T-helper 2 cell (primary cell): Measurements from ENCODE around the gene OTULINL.

ENCODE experiments used
- DNase-seq, 5 experiments: peaks; one replicate each; pipeline versions ENCODE4 v3.0.0 to v3.0.0-alpha.2; 2012 to 2022

OTULINL gene

DNA sequence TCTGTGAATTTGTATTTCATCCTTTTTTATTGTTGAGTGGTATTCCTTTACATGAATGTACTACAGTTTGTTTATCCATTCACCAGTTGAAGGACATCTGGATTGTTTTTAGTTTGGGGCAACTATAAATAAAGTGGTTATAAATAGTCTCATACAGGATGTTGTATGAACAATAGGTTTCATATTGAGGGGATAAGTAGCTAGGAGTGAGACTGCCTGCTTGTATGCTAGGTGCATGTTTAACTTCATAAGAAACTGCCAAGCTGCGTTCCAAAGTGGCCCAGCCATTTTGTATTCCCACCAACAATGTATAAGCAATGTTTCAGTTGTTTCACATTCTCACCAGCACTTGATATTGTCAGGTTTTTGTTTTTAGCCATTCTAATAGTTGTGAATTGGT, 21.5 kb downstream of the OTULINL start:
- DNase-seq = no peak

DNA sequence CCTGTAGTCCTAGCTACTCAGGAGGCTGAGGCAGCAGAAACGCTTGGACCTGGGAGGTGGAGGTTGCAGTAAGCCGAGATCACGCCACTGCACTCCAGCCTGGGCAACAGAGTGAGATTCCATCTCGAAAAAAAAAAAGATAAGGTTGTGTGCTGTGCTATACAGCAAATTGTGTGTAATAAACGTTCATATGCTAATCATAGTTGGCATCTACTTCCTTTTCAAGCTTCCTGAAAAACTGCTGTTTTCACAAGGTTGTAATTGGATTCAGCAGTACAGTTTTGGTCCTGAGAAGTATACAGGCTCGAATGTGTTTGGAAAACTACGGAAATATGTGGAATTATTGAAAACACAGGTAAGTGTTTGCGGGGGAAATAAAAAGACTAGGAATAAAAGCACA, 25.5 kb downstream of the OTULINL start:
- DNase-seq = no peak

DNA sequence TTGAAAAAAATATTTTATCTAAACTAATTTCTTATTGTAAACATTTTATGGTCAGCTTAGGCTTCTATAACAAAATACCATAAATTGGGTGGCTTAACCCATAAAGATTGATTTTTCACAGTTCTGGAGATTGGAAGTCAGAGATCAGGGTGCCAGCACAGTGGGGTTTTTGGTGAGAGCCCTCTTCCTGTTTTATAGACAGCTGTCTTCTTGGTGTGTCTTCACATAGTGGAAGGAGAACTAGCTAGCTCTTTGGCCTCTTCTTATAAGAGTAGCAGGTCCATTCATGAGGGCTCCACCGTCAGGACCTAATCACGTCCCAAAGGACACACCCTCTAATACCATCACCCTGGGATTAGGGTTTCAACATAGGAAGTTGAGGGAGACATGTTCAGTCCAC, 26.6 kb downstream of the OTULINL start:
- no peak for DNase-seq

DNA sequence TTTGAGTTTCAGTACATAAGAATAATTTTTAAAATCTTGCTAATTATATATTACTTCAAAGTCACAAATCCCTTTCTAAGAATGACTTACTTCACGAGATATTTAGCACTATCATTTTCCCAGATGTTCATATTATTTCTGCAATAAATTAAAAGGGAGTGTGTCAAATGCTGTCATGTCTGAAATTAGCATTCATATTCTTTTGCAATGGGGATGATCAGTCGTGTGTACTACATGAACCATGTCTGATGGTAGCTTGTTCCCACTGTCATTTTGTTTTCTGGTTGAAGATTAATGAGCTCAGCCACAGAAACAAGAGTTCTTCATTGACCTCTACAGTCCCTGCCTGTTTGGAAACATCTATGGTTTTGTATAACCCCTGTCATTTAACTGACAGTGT, 30.1 kb downstream of the OTULINL start:
- DNase-seq = no peak

DNA sequence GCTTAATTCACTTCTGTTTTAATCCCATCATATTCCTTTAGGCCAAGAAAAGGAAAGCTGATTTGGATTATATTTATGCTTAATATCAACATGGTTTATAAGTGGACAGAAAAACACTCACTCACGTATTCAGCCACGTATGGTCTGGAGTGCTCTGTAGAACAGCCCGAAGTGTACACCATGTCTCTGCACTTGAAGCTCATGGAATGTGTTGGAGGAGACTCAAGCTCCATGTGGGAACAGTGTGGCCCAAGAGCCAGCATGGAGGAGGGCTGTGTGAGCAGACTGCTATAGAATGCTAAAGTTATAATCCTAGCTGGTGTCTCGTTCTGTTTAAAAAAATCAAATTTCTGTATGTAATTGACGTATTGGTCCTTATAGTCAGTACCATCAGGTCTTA, 32.9 kb downstream of the OTULINL start:
- no peak for DNase-seq

DNA sequence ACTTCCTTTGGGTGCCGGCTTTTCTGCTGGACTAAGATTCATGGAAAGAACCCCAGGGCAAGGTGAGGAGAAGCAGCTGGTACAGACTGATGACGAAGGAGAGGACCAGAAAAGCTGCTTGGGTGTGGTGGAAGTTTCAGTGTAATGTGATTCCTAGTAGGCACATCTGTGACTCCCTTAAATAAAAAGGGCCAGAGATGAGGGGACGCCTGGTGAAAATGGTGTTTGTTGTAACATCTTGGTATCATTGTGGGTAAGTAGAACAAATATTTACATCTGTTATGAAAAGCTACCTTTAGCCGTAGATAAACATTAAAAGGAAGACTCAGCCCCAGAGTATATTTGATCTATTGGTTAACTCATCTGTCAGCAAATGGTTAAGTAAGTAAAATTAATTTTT, 33.8 kb downstream of the OTULINL start:
- no peak for DNase-seq

DNA sequence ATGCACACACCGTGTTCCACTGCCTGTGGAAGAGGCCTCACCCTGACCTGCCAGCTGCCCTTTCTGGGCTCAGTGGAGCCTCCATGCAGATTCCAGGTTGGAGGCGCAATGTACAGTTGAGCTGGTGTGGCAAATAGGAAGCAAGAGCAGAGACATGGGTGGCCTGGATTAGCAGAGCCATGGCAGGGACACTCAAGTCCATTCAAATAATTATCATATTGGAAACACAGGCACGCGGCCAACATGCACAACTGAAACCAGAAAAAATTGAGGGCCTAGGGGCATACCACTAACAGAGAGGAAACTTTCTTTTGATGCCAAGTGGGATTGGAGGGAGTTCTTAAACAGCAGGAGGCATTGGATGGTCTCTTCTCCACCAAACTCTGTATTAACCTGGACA, 35.8 kb downstream of the OTULINL start:
- DNase-seq = no peak

DNA sequence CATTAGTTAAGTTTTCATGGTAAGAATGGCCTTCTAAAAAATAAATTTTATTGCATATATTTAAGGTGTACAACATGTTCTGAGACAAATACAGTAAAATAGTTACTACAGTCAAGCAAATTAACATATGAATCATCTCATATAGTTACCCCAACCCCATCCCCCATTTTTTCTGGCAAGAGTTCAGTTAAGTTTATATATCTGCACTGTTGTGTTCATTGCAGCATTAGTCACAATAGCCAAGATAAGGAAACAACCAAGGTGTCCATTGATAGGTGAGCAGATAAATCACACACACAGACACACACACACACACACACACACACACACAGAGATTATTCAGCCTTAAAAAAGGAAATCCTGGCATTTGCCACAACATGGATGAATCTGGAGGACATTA, 45.7 kb downstream of the OTULINL start:
- DNase-seq = no peak

DNA sequence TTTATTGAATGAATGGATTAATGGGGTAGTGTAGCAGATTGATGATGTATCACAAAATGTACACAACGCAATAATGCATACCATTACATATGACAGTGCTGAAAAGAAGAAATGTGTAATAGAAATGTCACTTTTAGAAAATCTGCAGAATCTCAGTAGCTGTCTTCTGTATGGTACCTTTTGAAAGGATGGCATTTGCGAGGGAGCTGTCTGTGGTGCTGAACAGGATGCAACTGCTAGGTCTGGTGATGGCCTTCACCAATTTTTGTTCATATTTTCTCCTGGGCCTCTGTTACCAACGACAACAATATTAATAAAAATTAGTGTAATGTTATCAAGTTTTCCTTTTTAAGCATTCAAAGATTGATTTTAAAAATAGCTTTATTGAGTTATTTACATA, 46.8 kb downstream of the OTULINL start:
- peak in 3 of 5 experiments; percentile 22 to 72 (median 29) for DNase-seq

DNA sequence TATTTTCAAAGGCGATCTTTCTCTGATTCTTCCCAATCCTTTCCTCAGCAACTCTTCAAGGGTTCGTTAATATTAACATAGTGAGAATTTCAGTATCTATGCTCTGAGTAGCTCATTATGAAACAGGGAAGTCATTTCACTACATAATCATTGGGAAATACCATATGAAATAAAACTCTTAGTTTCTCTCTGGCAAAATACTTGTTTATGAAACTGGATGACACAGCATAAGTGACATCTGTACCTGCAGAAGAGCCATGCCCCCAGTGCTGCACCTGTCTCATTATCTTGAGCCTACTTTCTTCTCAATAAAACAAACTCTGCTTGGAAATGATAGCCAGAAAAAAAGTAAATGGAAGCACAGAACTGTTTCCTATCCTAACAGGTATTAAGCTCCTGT, 49.1 kb downstream of the OTULINL start:
- DNase-seq = no peak

DNA sequence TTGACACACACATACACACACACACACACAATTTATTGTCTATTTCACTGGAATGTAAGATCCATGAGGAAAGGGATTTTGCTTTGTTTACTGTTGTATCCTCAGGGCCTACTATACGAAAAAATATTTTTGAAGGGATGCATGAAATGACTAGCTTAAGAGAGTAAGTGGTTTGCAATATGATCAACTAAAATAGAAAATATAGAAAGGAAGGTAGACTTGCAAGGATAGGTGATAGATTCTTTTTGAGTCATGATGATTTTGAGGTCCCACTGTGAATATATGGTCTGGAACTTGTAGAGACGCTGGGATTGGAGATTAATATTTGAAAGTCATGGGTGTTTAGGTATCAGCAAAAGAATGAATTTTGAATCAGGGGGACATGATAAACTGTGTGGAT, 54.1 kb downstream of the OTULINL start:
- DNase-seq = peak in 1 of 5 experiments; percentile 6

DNA sequence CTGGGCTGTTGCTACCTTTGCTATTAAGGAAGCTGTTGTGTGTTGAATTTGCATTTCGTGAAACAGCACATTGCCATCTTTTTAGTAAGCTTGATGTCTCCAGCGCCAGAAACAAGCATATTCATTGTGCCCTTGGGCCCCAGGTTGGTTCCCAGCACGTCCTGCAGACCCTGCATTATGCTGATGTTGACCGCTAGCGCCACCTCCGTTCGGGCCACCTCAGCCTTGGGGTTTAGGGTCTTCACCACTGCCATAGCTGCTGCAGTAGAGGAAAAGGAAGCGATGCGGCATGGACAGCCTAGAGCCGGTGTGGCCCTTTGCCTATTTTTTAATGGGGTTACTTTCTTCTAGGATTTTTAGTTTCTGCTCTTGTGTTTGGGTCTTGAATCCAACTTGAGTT, 59.2 kb downstream of the OTULINL start:
- no peak for DNase-seq

DNA sequence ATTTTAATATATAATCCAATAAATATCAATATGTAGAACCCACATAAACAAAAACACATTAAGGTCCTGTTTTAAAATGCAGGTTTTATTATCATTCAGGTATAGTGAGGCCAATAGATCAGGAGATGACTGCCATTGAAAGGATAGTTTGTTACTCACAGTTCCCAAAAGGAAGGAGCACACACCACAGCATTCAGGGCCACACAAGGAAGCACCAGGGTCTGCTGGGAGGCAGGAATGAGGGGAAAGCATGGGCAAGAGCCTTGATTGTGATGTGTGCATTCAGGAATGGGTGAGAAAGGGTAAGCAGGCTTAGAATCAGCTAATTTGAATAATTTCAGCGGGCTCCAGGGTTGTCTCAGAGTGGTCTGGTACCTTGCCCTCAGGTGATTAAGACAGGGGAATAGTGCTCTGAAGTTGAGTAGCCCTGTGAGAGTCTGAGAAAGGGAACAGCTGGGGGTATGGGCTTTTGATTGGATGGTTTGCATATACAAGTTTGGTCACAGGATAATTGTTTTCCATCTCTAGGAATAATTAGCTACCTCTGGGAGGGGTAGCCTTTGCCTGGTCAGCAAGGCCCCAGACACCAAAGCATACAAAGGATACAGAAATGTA, 63.1 kb downstream of the OTULINL start:
- no peak for DNase-seq

DNA sequence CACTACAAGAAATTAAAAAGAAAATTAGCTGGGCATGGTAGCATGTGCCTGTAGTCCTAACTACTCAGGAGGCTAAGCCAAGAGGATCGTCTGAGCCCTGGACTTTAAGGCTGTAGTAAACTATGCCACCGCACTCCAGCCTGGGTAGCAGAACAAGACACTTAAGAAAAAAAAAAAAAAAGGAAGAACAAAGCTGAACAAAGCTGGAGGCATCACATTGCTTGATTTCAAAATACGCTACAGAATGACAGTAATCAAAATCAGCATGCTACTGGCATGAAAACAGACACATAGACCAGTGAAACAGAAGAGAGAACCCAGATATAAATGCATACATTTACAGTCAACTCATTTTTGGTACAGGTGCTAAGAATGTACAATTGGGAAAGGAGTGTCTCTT, 68.5 kb downstream of the OTULINL start:
- DNase-seq = no peak

DNA sequence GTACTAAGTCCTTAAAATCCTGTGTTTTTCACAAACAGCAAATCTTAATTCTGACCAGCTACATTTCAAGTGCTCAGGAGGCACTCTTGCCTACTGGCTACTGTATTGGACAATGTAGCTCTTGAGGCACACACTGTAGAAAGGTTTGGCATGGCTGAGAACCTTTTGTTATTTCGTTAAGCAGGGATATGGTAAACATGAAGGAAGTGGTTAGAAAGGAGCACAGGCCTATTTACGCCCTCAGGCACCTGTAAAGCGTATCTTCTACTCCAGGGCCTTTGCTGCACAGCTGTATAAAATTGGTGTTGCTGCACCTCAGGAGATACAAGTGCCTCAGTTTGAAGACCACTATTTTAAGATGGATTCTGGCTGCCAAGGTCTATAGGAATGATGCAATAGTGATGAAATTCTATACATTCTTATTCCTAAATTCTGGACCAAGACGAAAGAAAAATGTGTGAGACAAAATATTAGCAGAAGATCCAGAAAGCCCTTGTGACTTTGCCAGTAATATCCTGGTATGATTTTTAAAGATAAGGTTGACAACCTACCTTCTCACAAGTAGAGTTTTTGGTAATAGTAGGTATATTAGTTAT, 73.7 kb downstream of the OTULINL start:
- DNase-seq = peak in 1 of 5 experiments; percentile 39

DNA sequence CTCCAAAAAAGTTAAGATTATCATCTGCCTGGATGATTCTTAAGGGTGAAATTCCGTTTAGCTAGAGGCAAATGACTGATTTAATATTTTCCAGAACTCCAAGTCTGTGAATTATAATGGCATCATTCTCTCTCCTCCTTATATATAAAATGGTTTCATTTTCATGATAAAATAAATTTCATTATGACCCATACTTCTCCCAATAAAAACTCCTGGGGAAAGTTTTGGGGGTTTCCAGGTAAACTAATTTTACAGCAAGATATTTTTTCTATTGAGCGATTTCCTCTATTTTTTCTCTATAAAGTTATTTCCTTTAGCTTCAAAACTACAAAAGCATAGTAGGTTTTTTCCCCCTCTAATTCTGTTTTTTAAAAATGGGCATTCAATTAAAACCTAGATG, 75.3 kb downstream of the OTULINL start:
- DNase-seq = no peak

DNA sequence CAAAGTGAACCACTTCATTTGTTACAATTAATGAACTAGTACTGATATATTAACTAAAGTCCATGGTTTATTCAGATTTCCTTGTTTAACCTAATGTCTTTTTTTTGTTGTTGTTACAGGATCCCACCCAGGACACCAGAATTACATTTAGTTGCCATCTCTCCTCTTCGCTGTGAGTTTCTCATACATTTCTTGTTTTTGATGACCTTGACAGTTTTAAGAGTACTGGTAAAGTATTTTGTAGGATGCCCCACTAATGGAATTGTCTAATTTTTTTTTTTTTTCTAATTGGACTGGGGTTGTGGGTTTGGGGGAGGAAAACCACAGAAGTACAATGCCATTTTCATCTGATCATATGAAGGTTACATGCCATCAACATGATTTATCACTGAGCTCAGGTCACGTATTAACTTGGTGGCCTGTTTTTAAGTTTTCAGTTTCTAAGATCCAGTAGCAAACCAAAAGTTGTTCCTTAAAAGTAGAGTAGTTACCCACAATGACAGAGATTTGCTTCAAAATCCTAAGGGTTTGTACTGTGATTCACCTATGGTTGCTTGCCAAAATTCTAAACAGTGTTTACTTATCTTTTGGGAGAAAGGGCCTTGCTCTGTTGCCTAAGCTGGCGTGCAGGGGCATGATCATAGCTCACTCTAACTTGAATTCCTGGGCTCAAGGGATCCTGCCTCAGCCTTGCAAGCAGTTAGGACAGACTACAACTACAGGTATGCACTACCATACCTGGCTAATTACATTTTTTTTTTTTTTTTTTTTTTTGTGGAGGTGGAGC, 78.4 kb downstream of the OTULINL start:
- DNase-seq = no peak

DNA sequence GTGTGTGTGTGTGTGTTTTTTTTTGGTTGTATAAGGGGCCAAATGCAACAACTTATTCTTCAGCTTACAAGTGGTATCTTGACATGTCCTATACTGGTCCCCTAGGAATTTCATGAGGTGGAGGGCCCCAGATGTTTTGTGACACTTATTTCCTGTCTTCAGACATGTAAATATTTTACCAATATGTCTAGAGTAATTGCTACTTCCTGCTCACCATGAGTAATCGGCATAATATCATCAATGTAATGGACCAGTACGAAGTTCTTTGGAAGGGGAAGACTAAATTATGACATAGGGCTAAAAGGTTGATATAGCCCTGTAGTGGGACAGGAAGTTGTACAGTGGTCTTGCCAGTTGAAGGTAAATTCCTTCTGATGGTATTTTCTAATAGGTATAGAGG, 79.2 kb downstream of the OTULINL start:
- no peak for DNase-seq
